Effector memory CD8-positive, alpha-beta T cell (primary cell): Measurements from ENCODE around the gene BEX1.
"Not testable (repeated sequence)": the region's sequence is repeated elsewhere in the genome, so short reads cannot be mapped to it uniquely, and the experiment has no call there.

Experiments
- ATAC-seq: fragments of 150-1000 bp; cut with Tn5 transposase; replicated peaks from 2 replicates; pipeline ENCODE4 v1.10.0; 2021; ENCODE audit warnings: mild to moderate bottlenecking, moderate library complexity
- DNase-seq, 3 experiments: peaks; one replicate each; pipeline ENCODE4 v3.0.0; 2021
- H3K27ac Mint-ChIP-seq, 2 donors: one replicate each; pipeline ENCODE4 v1.8.0; 2022; ENCODE audit warnings: mild to moderate bottlenecking in 2 of 2, mixed read lengths in 2 of 2, moderate library complexity in 2 of 2
- H3K27me3 Mint-ChIP-seq, 2 donors: one replicate each; pipeline ENCODE4 v1.8.0; 2022; ENCODE audit warnings: mixed read lengths in 2 of 2
- H3K36me3 Mint-ChIP-seq: one replicate; pipeline ENCODE4 v1.8.0; 2022; ENCODE audit warnings: mild to moderate bottlenecking, moderate library complexity, mixed read lengths; ENCODE audit not compliant: insufficient read depth
- H3K4me1 Mint-ChIP-seq, 2 donors: one replicate each; pipeline ENCODE4 v1.8.0; 2022; ENCODE audit warnings: low read depth in 2 of 2, mixed read lengths in 2 of 2
- H3K4me3 Mint-ChIP-seq, 2 donors: one replicate each; pipeline ENCODE4 v1.8.0; 2022; ENCODE audit warnings: mild to moderate bottlenecking in 2 of 2, mixed read lengths in 2 of 2, moderate library complexity in 2 of 2
- H3K9me3 Mint-ChIP-seq, 2 donors: one replicate each; pipeline ENCODE4 v1.8.0; 2022; ENCODE audit warnings: mixed read lengths in 2 of 2

The BEX1 gene

DNA sequence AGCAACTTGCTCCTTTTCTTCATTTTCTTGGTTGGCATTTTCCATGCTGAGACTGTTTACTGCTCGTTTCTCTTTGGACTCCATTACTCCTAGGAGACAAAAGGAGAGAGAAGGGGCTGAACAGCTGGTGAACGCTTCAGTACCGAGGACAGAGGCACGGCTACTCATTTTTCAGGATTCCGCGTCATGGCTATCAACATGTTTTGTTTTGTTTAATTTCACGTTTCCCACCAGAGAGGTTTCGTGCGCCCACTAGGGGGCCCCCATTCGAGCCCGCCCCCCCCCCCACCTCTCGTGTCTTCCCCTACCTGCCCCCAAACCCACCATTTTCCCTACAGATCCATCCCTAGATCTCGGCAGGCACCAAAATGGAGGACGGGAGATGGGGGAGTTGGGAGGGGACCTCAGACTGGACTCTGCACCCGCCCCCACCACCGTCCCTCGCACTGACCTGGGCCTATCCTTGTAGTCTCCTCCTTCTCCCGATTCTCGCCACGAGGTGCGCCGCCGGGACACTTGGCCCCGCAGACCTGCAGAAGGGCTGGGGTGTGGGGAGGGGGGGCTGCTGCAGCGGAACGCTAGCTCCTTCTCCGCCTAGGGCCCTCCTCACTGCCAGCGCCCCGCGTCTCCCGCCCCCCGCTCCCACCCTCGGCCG lies 653 bp downstream of the BEX1 start:
- ATAC-seq (no peak), DNase-seq (no peak)
- no peaks in the 10 kb centered on the region for H3K9me3 Mint-ChIP-seq
- no peak overlapping the region for H3K27ac Mint-ChIP-seq
- peaks cover 0 to 2% of the 10 kb centered on the region in 2 donors for H3K4me1 Mint-ChIP-seq
- H3K27me3 Mint-ChIP-seq: peaks cover 6 to 26% of the 10 kb centered on the region in 2 donors
- peak overlapping the region in 1 of 2 donors; percentile 20 for H3K4me3 Mint-ChIP-seq
- H3K36me3 Mint-ChIP-seq: no peaks in the 10 kb centered on the region

DNA sequence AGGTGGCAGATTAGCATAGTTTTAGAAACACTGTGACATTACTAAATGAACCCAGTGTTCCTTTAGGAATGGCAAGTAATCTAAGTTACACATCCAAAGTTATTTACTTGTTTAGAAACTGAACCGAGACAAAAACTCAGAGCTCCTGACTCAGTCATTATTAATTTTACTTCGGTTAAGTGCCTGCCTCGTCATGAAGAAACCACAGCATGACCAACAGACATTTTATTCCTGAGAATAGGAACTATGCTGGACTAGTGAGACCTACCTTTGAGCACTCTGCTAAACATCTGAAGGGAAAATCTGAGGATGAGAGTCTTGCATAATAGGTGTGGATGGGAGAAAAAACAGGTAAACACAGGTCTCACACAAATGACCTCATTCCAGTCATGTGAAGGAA lies 2.5 kb downstream of the BEX1 start:
- no peaks in the 10 kb centered on the region for H3K36me3 Mint-ChIP-seq
- DNase-seq (no peak), ATAC-seq (no peak)
- H3K4me3 Mint-ChIP-seq: no peak overlapping the region
- H3K27me3 Mint-ChIP-seq: peaks cover 12 to 35% of the 10 kb centered on the region in 2 donors
- no peaks in the 10 kb centered on the region for H3K9me3 Mint-ChIP-seq
- H3K27ac Mint-ChIP-seq: no peak overlapping the region
- H3K4me1 Mint-ChIP-seq: peaks cover 0 to 2% of the 10 kb centered on the region in 2 donors

DNA sequence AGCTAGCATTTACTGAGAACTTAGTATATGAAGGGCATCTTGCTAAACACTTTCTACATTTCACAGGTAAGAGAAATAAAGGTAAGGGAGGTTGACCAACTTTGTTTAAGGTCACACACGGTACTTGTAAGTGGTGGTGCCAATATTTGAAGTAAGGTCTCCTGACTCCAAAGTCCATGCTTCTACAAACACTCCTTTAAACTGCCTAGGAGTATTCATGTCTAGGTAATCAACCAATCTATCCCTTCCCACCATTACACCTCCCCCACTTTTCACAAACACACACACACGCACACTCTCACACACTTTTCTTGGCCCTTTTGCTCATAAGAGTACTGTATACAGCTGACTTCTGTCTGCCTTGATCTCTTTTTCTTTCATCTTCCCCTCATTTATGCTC lies 7.1 kb downstream of the BEX1 start:
- Mint-ChIP-seq H3K27ac (no peak overlapping the region), H3K36me3 (no peaks in the 10 kb centered on the region), H3K4me3 (no peak overlapping the region), H3K9me3 (no peaks in the 10 kb centered on the region), H3K27me3 (peaks cover 6 to 17% of the 10 kb centered on the region in 2 donors), H3K4me1 (peaks cover 0 to 3% of the 10 kb centered on the region in 2 donors)
- ATAC-seq (no peak), DNase-seq (no peak)

DNA sequence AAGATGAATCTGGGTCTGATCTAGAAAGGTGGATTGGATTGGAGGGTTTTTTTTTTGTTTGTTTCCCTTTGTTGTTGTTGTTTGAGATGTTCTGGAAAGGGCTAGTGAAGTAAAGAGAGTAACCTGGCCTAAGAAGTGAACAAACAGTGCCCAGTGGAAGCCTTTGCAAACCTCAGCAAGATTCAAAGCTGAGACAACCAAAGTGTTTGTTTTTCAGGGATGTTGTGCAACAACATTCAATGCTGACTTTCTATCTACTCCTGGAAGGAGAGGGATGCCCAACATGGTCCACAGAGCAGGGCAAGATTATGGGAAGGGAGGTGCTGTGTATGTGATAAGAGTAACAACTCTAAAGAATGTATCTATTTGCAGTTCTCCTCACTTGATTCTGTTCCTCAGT lies 11.3 kb downstream of the BEX1 start:
- Mint-ChIP-seq H3K4me1 (peaks cover 0 to 3% of the 10 kb centered on the region in 2 donors), H3K36me3 (no peaks in the 10 kb centered on the region), H3K4me3 (no peak overlapping the region), H3K9me3 (no peaks in the 10 kb centered on the region), H3K27ac (no peak overlapping the region), H3K27me3 (peaks cover 23 to 27% of the 10 kb centered on the region in 2 donors)
- ATAC-seq (no peak), DNase-seq (no peak)

DNA sequence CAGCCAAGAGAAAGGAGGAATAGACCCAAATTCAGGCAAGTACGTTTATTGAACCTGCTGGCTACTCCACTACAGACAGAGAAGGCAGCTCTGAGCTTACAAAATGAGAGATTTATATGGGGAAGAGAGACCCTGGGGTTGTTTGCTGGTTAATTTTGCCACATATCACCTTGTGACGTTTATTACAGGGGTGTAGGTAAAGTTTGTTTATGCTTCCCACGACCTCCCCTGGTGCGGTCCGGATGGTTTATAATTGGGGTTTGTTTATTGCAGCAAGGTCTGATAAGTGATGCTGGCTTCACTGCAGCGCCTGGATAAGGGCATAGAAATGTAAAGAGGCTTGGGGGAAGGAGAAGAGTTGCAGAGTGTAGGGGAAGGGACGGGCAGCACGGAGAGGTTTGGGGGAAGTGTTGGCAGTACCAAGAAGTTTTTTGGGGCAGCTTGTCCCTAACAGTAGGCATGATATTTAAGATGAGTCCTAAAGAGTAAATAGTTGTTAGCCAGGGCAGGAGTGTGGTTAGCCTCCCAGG lies 12.6 kb downstream of the BEX1 start:
- peaks cover 0 to 2% of the 10 kb centered on the region in 2 donors for H3K9me3 Mint-ChIP-seq
- H3K27ac Mint-ChIP-seq: no peak overlapping the region
- H3K4me1 Mint-ChIP-seq: peaks cover 0 to 3% of the 10 kb centered on the region in 2 donors
- peaks cover 17 to 26% of the 10 kb centered on the region in 2 donors for H3K27me3 Mint-ChIP-seq
- H3K4me3 Mint-ChIP-seq: no peak overlapping the region
- DNase-seq (no peak), ATAC-seq (no peak)
- H3K36me3 Mint-ChIP-seq: no peaks in the 10 kb centered on the region

DNA sequence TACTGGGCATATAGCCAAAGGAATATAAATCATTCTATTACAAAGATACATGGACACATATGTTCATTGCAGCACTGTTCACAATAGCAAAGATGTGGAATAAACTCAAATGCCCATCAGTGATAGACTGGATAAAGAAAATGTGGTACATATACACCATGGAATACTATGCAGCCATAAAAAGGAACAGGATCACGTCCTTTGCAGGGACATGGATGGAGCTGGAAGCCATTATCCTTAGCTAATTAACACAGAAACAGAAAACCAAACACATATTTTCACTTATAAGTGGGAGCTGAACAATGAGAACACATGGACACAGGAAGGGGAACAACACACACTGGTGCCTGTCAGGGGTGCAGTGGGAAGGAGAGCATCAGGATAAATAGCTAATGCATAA lies 30.6 kb downstream of the BEX1 start:
- H3K27ac Mint-ChIP-seq, H3K9me3 Mint-ChIP-seq, H3K27me3 Mint-ChIP-seq, H3K4me1 Mint-ChIP-seq, H3K4me3 Mint-ChIP-seq, ATAC-seq, DNase-seq, H3K36me3 Mint-ChIP-seq: not testable (repeated sequence)

DNA sequence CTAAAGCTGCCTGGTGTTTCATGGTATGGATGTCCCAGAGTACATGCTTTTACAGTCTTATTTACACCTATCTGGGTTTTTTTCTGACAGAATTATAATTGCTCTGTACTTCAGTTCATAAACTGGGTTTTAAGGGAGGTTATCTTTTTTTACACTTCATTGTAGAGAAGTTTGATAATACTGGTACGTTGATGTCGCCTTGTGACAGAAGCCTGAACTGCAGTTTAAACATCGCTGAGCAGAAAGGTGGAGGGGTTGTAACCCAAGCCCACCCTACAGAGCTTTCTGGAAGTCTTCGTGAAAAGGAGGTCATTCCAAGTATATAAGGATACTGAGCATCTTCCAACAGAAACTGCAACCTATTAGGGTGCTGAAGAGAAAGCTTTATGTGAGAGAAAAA lies 46.4 kb downstream of the BEX1 start:
- H3K4me3 Mint-ChIP-seq: no peak overlapping the region
- DNase-seq (no peak), ATAC-seq (no peak)
- no peaks in the 10 kb centered on the region for H3K4me1 Mint-ChIP-seq
- no peaks in the 10 kb centered on the region for H3K9me3 Mint-ChIP-seq
- H3K36me3 Mint-ChIP-seq: no peaks in the 10 kb centered on the region
- peaks cover 0 to 6% of the 10 kb centered on the region in 2 donors for H3K27me3 Mint-ChIP-seq
- no peak overlapping the region for H3K27ac Mint-ChIP-seq

DNA sequence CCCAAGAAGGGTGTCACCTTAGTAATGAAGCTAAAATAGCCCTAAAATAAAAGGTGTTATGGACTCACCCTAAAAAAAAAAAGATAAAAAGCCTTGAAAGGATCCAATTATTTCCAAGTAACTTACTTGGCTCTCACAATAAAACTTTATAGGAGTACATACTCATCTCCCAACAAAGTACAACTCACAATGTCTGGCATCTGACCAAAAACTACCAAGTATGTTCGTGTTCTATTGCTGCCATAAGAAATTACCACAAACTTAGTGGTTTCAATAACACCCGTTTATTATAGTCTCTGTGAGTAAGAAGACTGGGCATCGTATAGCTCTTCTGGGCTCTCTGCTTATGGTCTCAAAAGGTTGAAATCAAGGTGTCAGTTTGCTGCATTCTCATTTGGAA lies 51.0 kb downstream of the BEX1 start:
- ATAC-seq (no peak), DNase-seq (no peak)
- Mint-ChIP-seq H3K4me1 (no peaks in the 10 kb centered on the region), H3K4me3 (no peak overlapping the region), H3K36me3 (no peaks in the 10 kb centered on the region), H3K9me3 (no peaks in the 10 kb centered on the region), H3K27ac (no peak overlapping the region), H3K27me3 (no peaks in the 10 kb centered on the region)
